Germinal center (tissue), 1 donor: Measurements from ENCODE around the gene VPS54.

ENCODE experiments used
- DNase-seq: peaks from one replicate; pipeline ENCODE4 v3.0.0; 2012; ENCODE audit warnings: mixed read lengths, low spot score

VPS54 gene

GRCh38 chr2:63842149-63843061 lies 176.8 kb downstream of the VPS54 start:
- peak; percentile 3 for DNase-seq
